PC-9 (cell line): Measurements from ENCODE around the gene MAGI3. TPM values are rescaled to one million over a fixed set of nuclear protein-coding genes. Genes with fewer than 3 reads are reported as not detected.

Experiments
- BruUV-seq: library from RNA; stranded (reverse); fragments of 400-500 nt; replicated peaks from 2 replicates; lab custom pipeline; 2021; lab: Mats Ljungman, UMichigan
- CTCF ChIA-PET: fragments of 300-600 bp; sonication (Branson Sonifier 250); formaldehyde crosslinking; loops from one replicate; lab custom pipeline; 2022; ENCODE audit warnings: antibody characterized with exemption; lab: Charles Lee
- POLR2A ChIA-PET: fragments of 300-600 bp; sonication (Branson Sonifier 250); formaldehyde crosslinking; loops from one replicate; lab custom pipeline; 2022; ENCODE audit warnings: antibody characterized with exemption; ENCODE audit not compliant: unreplicated experiment; lab: Charles Lee
- DNase-seq, 2 experiments: peaks; one replicate each; pipeline versions ENCODE4 v3.0.0 to v3.0.0-alpha.2; 2015 to 2022; ENCODE audit warnings: mixed read lengths in 1 of 2
- H2AFZ ChIP-seq: fragments of 200-600 bp; sonication (generic); 2 replicates; pipeline ENCODE4 v1.8.1; 2017; ENCODE audit warnings: antibody characterized with exemption
- H3F3A ChIP-seq: fragments of 200-600 bp; sonication (generic); 2 replicates; pipeline ENCODE4 v1.8.1; 2017; ENCODE audit warnings: antibody characterized with exemption, mild to moderate bottlenecking, low read depth; ENCODE audit not compliant: insufficient read depth
- H3K27ac ChIP-seq: fragments of 200-600 bp; sonication (generic); 2 replicates; pipeline ENCODE4 v1.6.1; 2016; ENCODE audit warnings: mixed run types
- H3K27me3 ChIP-seq: fragments of 200-600 bp; sonication (generic); 2 replicates; pipeline ENCODE4 v1.6.1; 2016; ENCODE audit warnings: low read depth, mixed run types; ENCODE audit not compliant: insufficient read depth
- H3K36me3 ChIP-seq: fragments of 200-600 bp; sonication (generic); 2 replicates; pipeline ENCODE4 v1.6.1; 2016; ENCODE audit warnings: low read depth, mixed run types
- H3K4me1 ChIP-seq: fragments of 200-600 bp; sonication (generic); replicated peaks from 2 replicates; pipeline ENCODE4 v1.6.1; 2016; ENCODE audit warnings: mixed run types; ENCODE audit not compliant: insufficient read depth
- H3K4me2 ChIP-seq: fragments of 200-600 bp; sonication (generic); 2 replicates; pipeline ENCODE4 v1.6.1; 2017; ENCODE audit warnings: mixed run types
- H3K4me3 ChIP-seq: fragments of 200-600 bp; sonication (generic); 2 replicates; pipeline ENCODE4 v1.6.1; 2016; ENCODE audit warnings: mixed run types
- H3K79me2 ChIP-seq: fragments of 200-600 bp; sonication (generic); 2 replicates; pipeline ENCODE4 v1.6.1; 2017; ENCODE audit warnings: low read depth, mixed run types
- H3K9me2 ChIP-seq: fragments of 200-600 bp; sonication (generic); 2 replicates; pipeline ENCODE4 v1.8.1; 2017; ENCODE audit warnings: mild to moderate bottlenecking; ENCODE audit not compliant: insufficient read depth
- H3K9me3 ChIP-seq: fragments of 200-600 bp; sonication (generic); 2 replicates; pipeline ENCODE4 v1.8.1; 2016; ENCODE audit warnings: low read depth; ENCODE audit not compliant: insufficient read depth
- H4K20me1 ChIP-seq: fragments of 200-600 bp; sonication (generic); 2 replicates; pipeline ENCODE4 v1.8.1; 2017; ENCODE audit not compliant: insufficient read depth
- CTCF ChIP-seq: fragments of 200-600 bp; sonication (generic); conservative IDR thresholded peaks from 2 replicates; pipeline ENCODE4 v1.6.1; 2017; ENCODE audit warnings: mixed run types, antibody characterized with exemption, mild to moderate bottlenecking, moderate library complexity
- EZH2 ChIP-seq: fragments of 200-600 bp; sonication (generic); IDR thresholded peaks from 2 replicates; pipeline ENCODE4 v1.8.0; 2017; ENCODE audit warnings: antibody characterized with exemption, low read depth
- intact Hi-C: fragments of 100-400 bp; cut with micrococcal nuclease; formaldehyde crosslinking; loops from one replicate; pipeline ENCODE4 v1.10.0; 2022; ENCODE audit not compliant: unreplicated experiment
- total RNA-seq: library from RNA; stranded (reverse); gene quantifications from 2 replicates; pipeline ENCODE4 v1.2.3, GENCODE V29; 2021

The MAGI3 gene
- total RNA-seq, 1 experiment from 2014 or later: 17.3 TPM

DNA sequence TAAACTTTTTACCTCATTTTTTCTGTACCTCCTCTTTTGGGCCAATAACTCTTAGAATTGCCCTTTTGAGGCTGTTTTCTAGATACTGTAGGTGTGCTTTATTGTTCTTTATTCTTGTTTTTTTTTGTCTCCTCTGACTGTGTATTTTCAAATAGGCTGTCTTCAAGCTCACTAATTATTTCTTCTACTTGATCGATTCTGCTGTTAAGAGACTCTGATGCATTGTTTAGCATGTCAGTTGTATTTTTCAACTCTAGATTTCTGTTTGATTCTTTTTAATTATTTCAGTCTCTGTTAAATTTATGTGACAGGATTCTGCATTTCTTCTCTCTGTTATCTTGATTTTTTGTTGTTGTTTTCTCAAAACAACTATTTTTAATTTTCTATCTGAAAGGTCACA is 238.7 kb downstream of the MAGI3 start:
- intact Hi-C loops: no loop called here
- Histone ChIP-seq H3K27me3 (no peaks in the 10 kb centered on the region), H3K27ac (no peak overlapping the region), H3K4me1 (peaks cover 6% of the 10 kb centered on the region; the same call in 1 of the 2 replicates), H3K4me2 (no peak overlapping the region), H3K4me3 (no peak overlapping the region), H2AFZ (no peak overlapping the region), H3K9me2 (no peaks in the 10 kb centered on the region), H3K79me2 (no peaks in the 10 kb centered on the region), H3K36me3 (peaks cover 4% of the 10 kb centered on the region; the same call in 1 of the 2 replicates), H4K20me1 (no peaks in the 10 kb centered on the region; the same call in 1 of the 2 replicates), H3F3A (no peaks in the 10 kb centered on the region), H3K9me3 (peaks cover 14% of the 10 kb centered on the region)
- no peak for DNase-seq
- ChIA-PET CTCF (no interaction called here), POLR2A (no interaction called here)
- BruUV-seq: no TSS peak
- TF ChIP-seq EZH2: no peak
- TF ChIP-seq CTCF: no peak

DNA sequence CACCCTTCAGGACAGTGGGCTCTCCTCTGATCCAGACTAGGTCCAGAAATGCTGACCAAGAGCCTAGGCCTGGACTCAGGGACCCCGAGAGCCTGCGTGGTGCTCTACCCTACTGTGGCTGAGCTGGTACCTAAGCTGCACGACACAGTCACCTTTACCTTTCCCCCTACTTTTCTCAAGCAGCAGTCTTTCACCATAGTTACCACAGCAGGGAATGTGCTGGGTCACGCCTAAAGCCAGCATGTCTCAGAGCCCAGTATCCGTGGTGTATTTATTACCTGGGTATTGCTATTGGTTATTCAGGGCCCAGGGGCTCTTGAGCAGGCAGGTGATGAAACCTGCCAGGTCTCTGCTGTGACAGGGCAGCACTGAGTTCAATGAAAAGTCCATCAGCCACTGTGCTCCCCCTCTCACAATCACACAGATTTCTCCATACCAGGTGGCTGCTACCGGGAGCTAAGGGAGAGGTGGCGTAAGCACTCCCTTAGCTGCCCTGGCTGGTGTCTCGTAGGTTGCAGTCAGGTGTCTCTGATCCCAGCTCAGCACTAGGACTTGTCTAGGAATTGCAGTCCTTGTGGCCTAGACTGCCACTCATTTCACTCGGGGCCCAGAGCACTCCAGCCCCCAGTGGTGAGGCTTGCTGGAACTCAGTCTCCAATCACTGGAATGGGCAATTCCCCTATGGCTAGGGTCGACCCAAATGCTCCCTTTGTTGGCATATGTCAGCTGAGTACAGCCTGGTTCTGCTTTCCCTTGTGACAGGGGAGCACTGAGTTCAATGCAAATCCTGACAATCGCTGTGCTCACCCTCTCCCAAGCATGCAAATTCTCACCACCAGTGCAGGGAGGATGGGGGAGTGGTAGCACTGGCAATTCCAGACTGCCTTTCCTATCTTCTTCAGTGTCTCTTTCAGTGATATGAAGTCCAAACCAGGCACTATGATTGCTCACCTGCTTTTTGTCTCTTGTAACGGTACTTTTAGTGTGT is 240.3 kb downstream of the MAGI3 start:
- Histone ChIP-seq H2AFZ (no peak overlapping the region), H4K20me1 (no peaks in the 10 kb centered on the region; the same call in 1 of the 2 replicates), H3K79me2 (no peaks in the 10 kb centered on the region), H3K36me3 (peaks cover 4% of the 10 kb centered on the region; the same call in 1 of the 2 replicates), H3F3A (no peaks in the 10 kb centered on the region), H3K27ac (no peak overlapping the region), H3K4me2 (no peak overlapping the region), H3K4me3 (no peak overlapping the region), H3K4me1 (peaks cover 6% of the 10 kb centered on the region; the same call in 1 of the 2 replicates), H3K9me2 (no peaks in the 10 kb centered on the region), H3K27me3 (no peaks in the 10 kb centered on the region), H3K9me3 (peaks cover 10% of the 10 kb centered on the region)
- intact Hi-C loops: no loop called here
- peak in 1 of 2 experiments; percentile 41 for DNase-seq
- ChIA-PET CTCF (no interaction called here), POLR2A (no interaction called here)
- BruUV-seq: no TSS peak
- TF ChIP-seq EZH2 (no peak), CTCF (no peak)

- Histone ChIP-seq H2AFZ (no peak overlapping the region), H3K4me3 (no peak overlapping the region), H4K20me1 (no peaks in the 10 kb centered on the region), H3K9me3 (no peaks in the 10 kb centered on the region), H3K9me2 (no peaks in the 10 kb centered on the region), H3F3A (no peaks in the 10 kb centered on the region; the same call in 1 of the 2 replicates), H3K79me2 (no peaks in the 10 kb centered on the region), H3K27ac (no peak overlapping the region), H3K4me1 (no peaks in the 10 kb centered on the region), H3K36me3 (no peaks in the 10 kb centered on the region), H3K4me2 (no peak overlapping the region), H3K27me3 (no peaks in the 10 kb centered on the region)
- intact Hi-C loops: no loop called here
- ChIA-PET CTCF (no interaction called here), POLR2A (no interaction called here)
- TF ChIP-seq CTCF: no peak
- no TSS peak for BruUV-seq
- no peak for DNase-seq
Observed at GRCh38 chr1:113641396-113641795, 251.1 kb downstream of the MAGI3 start.
